GM23338 (cell line): ENCODE results near the gene CABCOCO1. TPM values are rescaled to one million over a fixed set of nuclear protein-coding genes. Genes with fewer than 3 reads are reported as not detected.

Source experiments
- ATAC-seq: fragments of 200-7000 bp; cut with Tn5 transposase; 3 replicates; pipeline ENCODE4 v1.9.1; 2020
- DNase-seq: peaks from one replicate; pipeline ENCODE4 v3.0.0-alpha.2; 2015; ENCODE audit warnings: low spot score
- H2AFZ ChIP-seq: fragments of 200-600 bp; sonication (generic); 2 replicates; pipeline ENCODE4 v1.8.0; 2016; ENCODE audit warnings: antibody characterized with exemption, mild to moderate bottlenecking, moderate library complexity
- H3F3A ChIP-seq: fragments of 200-600 bp; sonication (generic); replicated peaks from 2 replicates; pipeline ENCODE4 v1.8.0; 2017; ENCODE audit warnings: antibody characterized with exemption, mixed run types, low read depth
- H3K27ac ChIP-seq: fragments of 200-600 bp; sonication (generic); 2 replicates; pipeline ENCODE4 v1.6.1; 2016; ENCODE audit warnings: low read depth
- H3K27me3 ChIP-seq: fragments of 200-600 bp; sonication (generic); 2 replicates; pipeline ENCODE4 v1.8.0; 2016; ENCODE audit warnings: mild to moderate bottlenecking, mixed run types, moderate library complexity; ENCODE audit not compliant: insufficient read depth
- H3K36me3 ChIP-seq: fragments of 200-600 bp; sonication (generic); 2 replicates; pipeline ENCODE4 v1.8.0; 2016; ENCODE audit warnings: mild to moderate bottlenecking; ENCODE audit not compliant: insufficient read depth
- H3K4me1 ChIP-seq: fragments of 200-600 bp; sonication (generic); 2 replicates; pipeline ENCODE4 v1.8.0; 2016; ENCODE audit warnings: mild to moderate bottlenecking, moderate library complexity; ENCODE audit not compliant: insufficient read depth
- H3K4me2 ChIP-seq: fragments of 200-600 bp; sonication (generic); 2 replicates; pipeline ENCODE4 v1.7.1; 2017; ENCODE audit warnings: mixed run types
- H3K4me3 ChIP-seq: fragments of 200-600 bp; sonication (generic); 2 replicates; pipeline ENCODE4 v1.6.1; 2016; ENCODE audit warnings: mixed run types
- H3K79me2 ChIP-seq: fragments of 200-600 bp; sonication (generic); replicated peaks from 2 replicates; pipeline ENCODE4 v1.8.0; 2017; ENCODE audit warnings: mild to moderate bottlenecking; ENCODE audit not compliant: insufficient read depth
- H3K9me2 ChIP-seq: fragments of 200-600 bp; sonication (generic); 2 replicates; pipeline ENCODE4 v1.8.0; 2017; ENCODE audit not compliant: insufficient read depth
- H4K20me1 ChIP-seq: fragments of 200-600 bp; sonication (generic); replicated peaks from 2 replicates; pipeline ENCODE4 v1.8.0; 2017; ENCODE audit warnings: mild to moderate bottlenecking; ENCODE audit not compliant: insufficient read depth
- H3K27ac Mint-ChIP-seq: 2 replicates; pipeline ENCODE4 v1.8.0; 2020; ENCODE audit warnings: inconsistent platforms, mild to moderate bottlenecking, moderate library complexity, mixed read lengths
- H3K27me3 Mint-ChIP-seq: 3 replicates; pipeline ENCODE4 v1.8.0; 2022; ENCODE audit warnings: low read depth, mild to moderate bottlenecking, moderate library complexity, mixed read lengths, inconsistent platforms; ENCODE audit not compliant: insufficient read depth, poor library complexity
- H3K36me3 Mint-ChIP-seq: 3 replicates; pipeline ENCODE4 v1.8.0; 2021; ENCODE audit warnings: low read depth, mild to moderate bottlenecking, inconsistent platforms, moderate library complexity, mixed read lengths
- H3K4me1 Mint-ChIP-seq: 3 replicates; pipeline ENCODE4 v1.8.0; 2020; ENCODE audit warnings: mild to moderate bottlenecking, inconsistent platforms, mixed read lengths
- H3K4me3 Mint-ChIP-seq: 3 replicates; pipeline ENCODE4 v1.8.0; 2021; ENCODE audit warnings: moderate library complexity, mild to moderate bottlenecking, inconsistent platforms, mixed read lengths
- H3K9me3 Mint-ChIP-seq: 3 replicates; pipeline ENCODE4 v1.8.0; 2020; ENCODE audit warnings: moderate library complexity, mild to moderate bottlenecking, inconsistent platforms, mixed read lengths
- EZH2 ChIP-seq: fragments of 200-600 bp; sonication (generic); IDR thresholded peaks from one replicate; pipeline ENCODE4 v1.8.0; 2017; ENCODE audit warnings: antibody characterized with exemption, mild to moderate bottlenecking, low read depth; ENCODE audit not compliant: unreplicated experiment
- EZH2phosphoT487 ChIP-seq: fragments of 200-600 bp; sonication (generic); IDR thresholded peaks from one replicate; pipeline ENCODE4 v1.8.1; 2018; ENCODE audit warnings: antibody characterized with exemption; ENCODE audit not compliant: unreplicated experiment
- NANOG ChIP-seq: IDR thresholded peaks from 2 replicates; pipeline ENCODE4 v1.6.1; 2016; ENCODE audit warnings: antibody characterized with exemption, borderline replicate concordance
- POLR2AphosphoS5 ChIP-seq: IDR thresholded peaks from 2 replicates; pipeline ENCODE4 v1.6.1; 2016; ENCODE audit warnings: antibody characterized with exemption, low read depth
- STAT1 ChIP-seq: IDR thresholded peaks from one replicate; pipeline ENCODE4 v1.6.1; 2016; ENCODE audit warnings: antibody characterized with exemption; ENCODE audit not compliant: unreplicated experiment
- polyA plus RNA-seq: library from polyadenylated mRNA; unstranded; fragments of >200 nt; fragmentation: Nextera tagmentation; extraction: Ambion mirVana; gene quantifications from 2 replicates; pipeline ENCODE4 v1.2.1, GENCODE V29; 2016
- total RNA-seq: library from RNA; depleted of rRNA; stranded (reverse); fragments of >200 nt; shearing (Covaris generic); gene quantifications from 2 replicates; pipeline ENCODE4 v1.2.3, GENCODE V29; 2014
- TF ChIP-seq, protein P1 (sequence below), 2 experiments: fragments of 200-600 bp in 1 of 2; sonication (generic) in 1 of 2; conservative IDR thresholded peaks; 2 replicates each; pipeline versions ENCODE4 v1.5.1 to v1.6.1; 2016 to 2017; ENCODE audit warnings: antibody characterized with exemption in 2 of 2, low read depth in 2 of 2, mild to moderate bottlenecking in 2 of 2, moderate library complexity in 1 of 2
- TF ChIP-seq, protein P2 (sequence below): IDR thresholded peaks from one replicate; pipeline ENCODE4 v1.6.1; 2018; ENCODE audit warnings: antibody characterized with exemption; ENCODE audit not compliant: unreplicated experiment
- TF ChIP-seq, protein P3 (sequence below): IDR thresholded peaks from 2 replicates; pipeline ENCODE4 v1.6.1; 2016; ENCODE audit warnings: antibody characterized with exemption

Gene CABCOCO1
- total and polyA plus RNA-seq, 2 experiments from 2014 or later, result not detected

DNA sequence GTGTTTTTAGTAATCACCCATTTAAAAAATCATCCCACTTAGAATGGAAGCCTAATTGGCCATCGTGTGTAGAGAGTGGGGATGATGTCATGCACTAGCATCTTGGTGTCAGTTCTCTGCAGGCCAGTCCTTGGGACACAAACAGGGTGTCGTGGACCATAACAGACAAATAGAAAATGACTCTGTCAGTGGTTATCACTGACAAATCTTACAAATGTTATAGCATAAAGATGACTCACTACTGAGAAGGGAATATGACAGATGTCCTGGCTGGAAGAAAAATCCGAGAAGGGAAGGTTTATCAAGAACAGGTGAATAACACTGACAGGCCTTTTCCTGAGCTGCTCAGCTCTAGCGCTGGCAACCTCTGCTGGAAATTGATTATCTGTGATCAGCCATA is 10.6 kb downstream of the CABCOCO1 start:
- Histone ChIP-seq H3F3A (no peaks in the 10 kb centered on the region), H3K36me3 (no peaks in the 10 kb centered on the region), H2AFZ (no peak overlapping the region), H3K27ac (no peak overlapping the region), H3K4me1 (no peaks in the 10 kb centered on the region), H3K4me3 (no peak overlapping the region), H3K4me2 (no peak overlapping the region), H4K20me1 (no peaks in the 10 kb centered on the region), H3K9me2 (no peaks in the 10 kb centered on the region), H3K27me3 (no peaks in the 10 kb centered on the region), H3K79me2 (no peaks in the 10 kb centered on the region)
- H3K27me3 Mint-ChIP-seq, result no peaks in the 10 kb centered on the region
- no peaks in the 10 kb centered on the region for H3K9me3 Mint-ChIP-seq
- ATAC-seq (no peak), DNase-seq (no peak)
- no peaks in the 10 kb centered on the region for H3K36me3 Mint-ChIP-seq
- H3K4me3 Mint-ChIP-seq, result no peak overlapping the region
- no peak overlapping the region for H3K27ac Mint-ChIP-seq
- no peaks in the 10 kb centered on the region; the same call in 2 of the 3 replicates for H3K4me1 Mint-ChIP-seq
- no peak for TF ChIP-seq EZH2
- TF ChIP-seq POLR2AphosphoS5, result no peak
- TF ChIP-seq NANOG, result no peak
- no peak for TF ChIP-seq EZH2phosphoT487
- TF ChIP-seq, protein P1, sequence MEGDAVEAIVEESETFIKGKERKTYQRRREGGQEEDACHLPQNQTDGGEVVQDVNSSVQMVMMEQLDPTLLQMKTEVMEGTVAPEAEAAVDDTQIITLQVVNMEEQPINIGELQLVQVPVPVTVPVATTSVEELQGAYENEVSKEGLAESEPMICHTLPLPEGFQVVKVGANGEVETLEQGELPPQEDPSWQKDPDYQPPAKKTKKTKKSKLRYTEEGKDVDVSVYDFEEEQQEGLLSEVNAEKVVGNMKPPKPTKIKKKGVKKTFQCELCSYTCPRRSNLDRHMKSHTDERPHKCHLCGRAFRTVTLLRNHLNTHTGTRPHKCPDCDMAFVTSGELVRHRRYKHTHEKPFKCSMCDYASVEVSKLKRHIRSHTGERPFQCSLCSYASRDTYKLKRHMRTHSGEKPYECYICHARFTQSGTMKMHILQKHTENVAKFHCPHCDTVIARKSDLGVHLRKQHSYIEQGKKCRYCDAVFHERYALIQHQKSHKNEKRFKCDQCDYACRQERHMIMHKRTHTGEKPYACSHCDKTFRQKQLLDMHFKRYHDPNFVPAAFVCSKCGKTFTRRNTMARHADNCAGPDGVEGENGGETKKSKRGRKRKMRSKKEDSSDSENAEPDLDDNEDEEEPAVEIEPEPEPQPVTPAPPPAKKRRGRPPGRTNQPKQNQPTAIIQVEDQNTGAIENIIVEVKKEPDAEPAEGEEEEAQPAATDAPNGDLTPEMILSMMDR (conservative IDR thresholded peaks at IDR 0.05; ENCODE audit: low read depth in 2 of 2), result no peak
- TF ChIP-seq, protein P2, sequence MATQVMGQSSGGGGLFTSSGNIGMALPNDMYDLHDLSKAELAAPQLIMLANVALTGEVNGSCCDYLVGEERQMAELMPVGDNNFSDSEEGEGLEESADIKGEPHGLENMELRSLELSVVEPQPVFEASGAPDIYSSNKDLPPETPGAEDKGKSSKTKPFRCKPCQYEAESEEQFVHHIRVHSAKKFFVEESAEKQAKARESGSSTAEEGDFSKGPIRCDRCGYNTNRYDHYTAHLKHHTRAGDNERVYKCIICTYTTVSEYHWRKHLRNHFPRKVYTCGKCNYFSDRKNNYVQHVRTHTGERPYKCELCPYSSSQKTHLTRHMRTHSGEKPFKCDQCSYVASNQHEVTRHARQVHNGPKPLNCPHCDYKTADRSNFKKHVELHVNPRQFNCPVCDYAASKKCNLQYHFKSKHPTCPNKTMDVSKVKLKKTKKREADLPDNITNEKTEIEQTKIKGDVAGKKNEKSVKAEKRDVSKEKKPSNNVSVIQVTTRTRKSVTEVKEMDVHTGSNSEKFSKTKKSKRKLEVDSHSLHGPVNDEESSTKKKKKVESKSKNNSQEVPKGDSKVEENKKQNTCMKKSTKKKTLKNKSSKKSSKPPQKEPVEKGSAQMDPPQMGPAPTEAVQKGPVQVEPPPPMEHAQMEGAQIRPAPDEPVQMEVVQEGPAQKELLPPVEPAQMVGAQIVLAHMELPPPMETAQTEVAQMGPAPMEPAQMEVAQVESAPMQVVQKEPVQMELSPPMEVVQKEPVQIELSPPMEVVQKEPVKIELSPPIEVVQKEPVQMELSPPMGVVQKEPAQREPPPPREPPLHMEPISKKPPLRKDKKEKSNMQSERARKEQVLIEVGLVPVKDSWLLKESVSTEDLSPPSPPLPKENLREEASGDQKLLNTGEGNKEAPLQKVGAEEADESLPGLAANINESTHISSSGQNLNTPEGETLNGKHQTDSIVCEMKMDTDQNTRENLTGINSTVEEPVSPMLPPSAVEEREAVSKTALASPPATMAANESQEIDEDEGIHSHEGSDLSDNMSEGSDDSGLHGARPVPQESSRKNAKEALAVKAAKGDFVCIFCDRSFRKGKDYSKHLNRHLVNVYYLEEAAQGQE, result no peak
- TF ChIP-seq, protein P3, sequence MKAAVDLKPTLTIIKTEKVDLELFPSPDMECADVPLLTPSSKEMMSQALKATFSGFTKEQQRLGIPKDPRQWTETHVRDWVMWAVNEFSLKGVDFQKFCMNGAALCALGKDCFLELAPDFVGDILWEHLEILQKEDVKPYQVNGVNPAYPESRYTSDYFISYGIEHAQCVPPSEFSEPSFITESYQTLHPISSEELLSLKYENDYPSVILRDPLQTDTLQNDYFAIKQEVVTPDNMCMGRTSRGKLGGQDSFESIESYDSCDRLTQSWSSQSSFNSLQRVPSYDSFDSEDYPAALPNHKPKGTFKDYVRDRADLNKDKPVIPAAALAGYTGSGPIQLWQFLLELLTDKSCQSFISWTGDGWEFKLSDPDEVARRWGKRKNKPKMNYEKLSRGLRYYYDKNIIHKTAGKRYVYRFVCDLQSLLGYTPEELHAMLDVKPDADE, result no peak

DNA sequence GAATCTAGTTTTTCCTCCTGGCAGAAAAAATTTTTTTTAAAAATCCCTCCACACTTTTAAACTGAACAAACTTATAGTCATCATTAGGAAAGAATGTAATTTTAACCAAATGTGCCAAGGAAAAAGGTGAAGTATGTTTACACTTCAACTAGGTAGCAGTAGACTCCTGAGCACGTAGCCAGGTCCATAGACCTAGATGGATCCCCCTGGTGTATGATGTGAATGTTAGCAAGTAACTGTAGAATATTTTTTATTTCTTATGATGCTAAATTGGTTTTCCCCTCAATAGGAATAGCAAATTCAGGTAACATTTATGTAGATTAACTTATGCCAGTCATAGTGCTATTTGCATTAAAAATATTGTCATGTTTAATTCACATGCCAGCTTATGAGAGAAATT is 19.6 kb downstream of the CABCOCO1 start:
- Histone ChIP-seq H3K27ac (no peak overlapping the region), H3K4me3 (no peak overlapping the region), H4K20me1 (no peaks in the 10 kb centered on the region), H3K27me3 (no peaks in the 10 kb centered on the region), H3K79me2 (no peaks in the 10 kb centered on the region), H3K36me3 (no peaks in the 10 kb centered on the region), H3F3A (no peaks in the 10 kb centered on the region), H3K9me2 (no peaks in the 10 kb centered on the region), H2AFZ (no peak overlapping the region), H3K4me1 (no peaks in the 10 kb centered on the region), H3K4me2 (no peak overlapping the region)
- Mint-ChIP-seq H3K36me3 (no peaks in the 10 kb centered on the region), H3K27ac (no peak overlapping the region), H3K9me3 (no peaks in the 10 kb centered on the region), H3K4me1 (no peaks in the 10 kb centered on the region), H3K27me3 (no peaks in the 10 kb centered on the region), H3K4me3 (no peak overlapping the region)
- no peak for TF ChIP-seq STAT1
- TF ChIP-seq, protein P1 (conservative IDR thresholded peaks at IDR 0.05; ENCODE audit: low read depth in 2 of 2), result peak in 1 of 2 experiments; percentile 33; a peak in 2 of 4 replicates
- ATAC-seq (no peak), DNase-seq (peak; percentile 8)
